Stimulated activated CD4-positive, alpha-beta T cell treated with anti-CD3 and anti-CD28 coated beads, Interleukin-1b, Interleukin-23, amount 100 ng/mL, for 1 hour (primary cell): ENCODE measurements around the gene CA9.

Experiments used
- DNase-seq, 2 donors: peaks; one replicate each; pipeline ENCODE4 v3.0.0-alpha.2; 2020; ENCODE audit warnings: low read depth in 2 of 2

CA9 gene

GRCh38 chr9:35675732-35676392 is 2.1 kb downstream of the CA9 start:
- DNase-seq = no peak

DNA sequence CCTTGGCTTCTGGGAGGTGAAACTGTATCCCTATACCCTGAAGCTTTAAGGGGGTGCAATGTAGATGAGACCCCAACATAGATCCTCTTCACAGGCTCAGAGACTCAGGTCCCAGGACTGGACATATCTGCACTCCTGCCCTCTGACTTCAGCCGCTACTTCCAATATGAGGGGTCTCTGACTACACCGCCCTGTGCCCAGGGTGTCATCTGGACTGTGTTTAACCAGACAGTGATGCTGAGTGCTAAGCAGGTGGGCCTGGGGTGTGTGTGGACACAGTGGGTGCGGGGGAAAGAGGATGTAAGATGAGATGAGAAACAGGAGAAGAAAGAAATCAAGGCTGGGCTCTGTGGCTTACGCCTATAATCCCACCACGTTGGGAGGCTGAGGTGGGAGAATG is 5.4 kb downstream of the CA9 start:
- DNase-seq = no peak

DNA sequence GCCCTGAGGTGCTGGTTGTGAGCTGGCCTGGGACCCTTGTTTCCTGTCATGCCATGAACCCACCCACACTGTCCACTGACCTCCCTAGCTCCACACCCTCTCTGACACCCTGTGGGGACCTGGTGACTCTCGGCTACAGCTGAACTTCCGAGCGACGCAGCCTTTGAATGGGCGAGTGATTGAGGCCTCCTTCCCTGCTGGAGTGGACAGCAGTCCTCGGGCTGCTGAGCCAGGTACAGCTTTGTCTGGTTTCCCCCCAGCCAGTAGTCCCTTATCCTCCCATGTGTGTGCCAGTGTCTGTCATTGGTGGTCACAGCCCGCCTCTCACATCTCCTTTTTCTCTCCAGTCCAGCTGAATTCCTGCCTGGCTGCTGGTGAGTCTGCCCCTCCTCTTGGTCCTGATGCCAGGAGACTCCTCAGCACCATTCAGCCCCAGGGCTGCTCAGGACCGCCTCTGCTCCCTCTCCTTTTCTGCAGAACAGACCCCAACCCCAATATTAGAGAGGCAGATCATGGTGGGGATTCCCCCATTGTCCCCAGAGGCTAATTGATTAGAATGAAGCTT is 6.1 kb downstream of the CA9 start:
- DNase-seq = no peak

DNA sequence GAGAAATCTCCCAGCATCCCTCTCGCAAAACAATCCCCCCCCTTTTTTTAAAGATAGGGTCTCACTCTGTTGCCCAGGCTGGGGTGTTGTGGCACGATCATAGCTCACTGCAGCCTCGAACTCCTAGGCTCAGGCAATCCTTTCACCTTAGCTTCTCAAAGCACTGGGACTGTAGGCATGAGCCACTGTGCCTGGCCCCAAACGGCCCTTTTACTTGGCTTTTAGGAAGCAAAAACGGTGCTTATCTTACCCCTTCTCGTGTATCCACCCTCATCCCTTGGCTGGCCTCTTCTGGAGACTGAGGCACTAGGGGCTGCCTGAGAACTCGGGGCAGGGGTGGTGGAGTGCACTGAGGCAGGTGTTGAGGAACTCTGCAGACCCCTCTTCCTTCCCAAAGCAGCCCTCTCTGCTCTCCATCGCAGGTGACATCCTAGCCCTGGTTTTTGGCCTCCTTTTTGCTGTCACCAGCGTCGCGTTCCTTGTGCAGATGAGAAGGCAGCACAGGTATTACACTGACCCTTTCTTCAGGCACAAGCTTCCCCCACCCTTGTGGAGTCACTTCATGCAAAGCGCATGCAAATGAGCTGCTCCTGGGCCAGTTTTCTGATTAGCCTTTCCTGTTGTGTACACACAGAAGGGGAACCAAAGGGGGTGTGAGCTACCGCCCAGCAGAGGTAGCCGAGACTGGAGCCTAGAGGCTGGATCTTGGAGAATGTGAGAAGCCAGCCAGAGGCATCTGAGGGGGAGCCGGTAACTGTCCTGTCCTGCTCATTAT is 6.8 kb downstream of the CA9 start:
- DNase-seq = no peak

GRCh38 chr9:35681341-35682002 is 7.7 kb downstream of the CA9 start:
- DNase-seq = no peak

GRCh38 chr9:35682051-35682450 is 8.3 kb downstream of the CA9 start:
- DNase-seq = no peak

DNA sequence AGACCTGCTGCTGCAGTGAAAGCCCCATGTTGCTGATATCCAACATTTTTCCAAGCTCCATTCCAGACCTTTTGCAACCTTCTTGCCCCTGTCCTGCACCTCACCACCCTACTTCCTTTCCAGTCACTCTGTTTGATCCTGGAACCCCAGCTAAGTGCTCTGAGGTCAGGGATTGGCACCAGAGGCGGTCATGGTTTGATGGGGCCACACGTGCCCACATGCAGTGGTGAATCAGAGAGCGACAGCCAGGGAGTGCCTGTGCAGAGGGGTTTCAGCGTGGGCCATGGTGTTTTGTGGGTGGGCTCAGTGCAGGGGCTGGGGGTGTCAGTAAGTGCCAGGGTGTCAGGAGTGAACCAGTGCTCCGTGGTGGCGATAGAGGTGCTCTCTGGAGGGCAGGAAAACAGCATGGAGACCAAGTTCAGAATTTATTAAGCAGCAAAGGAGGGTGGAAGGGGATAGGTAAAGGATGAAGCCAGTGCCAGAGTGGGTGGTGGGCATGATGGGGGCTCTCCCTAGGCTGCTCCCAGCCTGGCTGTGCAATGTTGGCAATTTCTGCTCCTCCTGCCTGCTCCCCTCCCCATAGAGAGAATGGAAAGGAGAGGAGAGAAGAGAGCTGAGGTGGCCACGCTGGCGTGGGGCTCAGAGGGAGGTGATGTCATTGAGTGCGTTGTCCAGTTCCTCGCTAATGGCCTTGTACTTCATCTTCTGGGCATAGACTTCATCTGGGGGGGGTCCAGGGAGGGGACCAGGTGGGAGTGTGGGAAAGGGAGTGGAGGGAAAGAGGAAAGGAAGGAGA is 9.0 kb downstream of the CA9 start:
- DNase-seq = no peak

GRCh38 chr9:35683323-35683722 is 9.6 kb downstream of the CA9 start:
- no peak for DNase-seq

DNA sequence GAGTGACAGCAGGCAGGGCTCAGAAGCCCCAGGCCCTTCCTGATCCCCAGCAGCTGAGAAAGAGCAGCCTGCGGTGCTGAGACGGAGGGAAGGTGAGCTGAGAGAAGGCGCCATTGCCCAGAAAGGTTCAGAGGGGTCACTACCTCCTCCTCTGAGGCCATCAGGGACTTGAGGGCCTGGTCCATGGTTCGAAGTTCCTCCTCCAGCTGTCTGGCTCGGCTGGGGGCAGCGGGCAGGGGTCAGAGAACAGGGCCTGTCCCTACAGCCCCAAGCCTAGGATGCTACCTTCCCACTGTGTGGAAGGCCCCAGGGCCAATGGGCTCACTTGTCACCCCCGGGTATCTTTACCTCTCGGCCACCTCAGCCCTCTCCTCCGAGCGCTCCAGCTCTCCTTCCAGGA is 11.2 kb downstream of the CA9 start:
- DNase-seq = no peak

GRCh38 chr9:35685506-35685905 is 11.8 kb downstream of the CA9 start:
- no peak for DNase-seq

- DNase-seq = no peak
These were observed 12.8 kb downstream of the CA9 start for GRCh38 chr9:35686222-35687203.

DNA sequence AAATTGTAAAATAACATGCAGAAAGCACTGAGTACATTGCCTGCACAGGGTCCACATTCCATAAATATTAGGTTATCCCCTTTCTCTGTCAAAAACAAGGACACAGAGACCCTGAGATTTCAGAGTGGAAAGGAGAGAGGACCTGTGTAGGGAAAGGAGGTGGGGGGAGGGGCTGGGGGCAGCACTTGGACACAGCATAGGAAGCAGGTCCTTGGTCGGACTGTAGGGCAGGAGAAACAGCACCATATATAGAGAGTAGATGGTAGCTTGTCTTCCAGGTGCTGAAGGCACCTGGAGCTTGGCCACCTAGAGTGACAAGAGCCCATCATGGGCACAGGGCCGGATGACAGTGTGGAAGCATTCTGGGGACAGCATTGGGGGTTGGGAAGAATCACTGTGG is 13.6 kb downstream of the CA9 start:
- no peak for DNase-seq

- no peak for DNase-seq
These were observed 14.3 kb downstream of the CA9 start for GRCh38 chr9:35687972-35688557.

DNA sequence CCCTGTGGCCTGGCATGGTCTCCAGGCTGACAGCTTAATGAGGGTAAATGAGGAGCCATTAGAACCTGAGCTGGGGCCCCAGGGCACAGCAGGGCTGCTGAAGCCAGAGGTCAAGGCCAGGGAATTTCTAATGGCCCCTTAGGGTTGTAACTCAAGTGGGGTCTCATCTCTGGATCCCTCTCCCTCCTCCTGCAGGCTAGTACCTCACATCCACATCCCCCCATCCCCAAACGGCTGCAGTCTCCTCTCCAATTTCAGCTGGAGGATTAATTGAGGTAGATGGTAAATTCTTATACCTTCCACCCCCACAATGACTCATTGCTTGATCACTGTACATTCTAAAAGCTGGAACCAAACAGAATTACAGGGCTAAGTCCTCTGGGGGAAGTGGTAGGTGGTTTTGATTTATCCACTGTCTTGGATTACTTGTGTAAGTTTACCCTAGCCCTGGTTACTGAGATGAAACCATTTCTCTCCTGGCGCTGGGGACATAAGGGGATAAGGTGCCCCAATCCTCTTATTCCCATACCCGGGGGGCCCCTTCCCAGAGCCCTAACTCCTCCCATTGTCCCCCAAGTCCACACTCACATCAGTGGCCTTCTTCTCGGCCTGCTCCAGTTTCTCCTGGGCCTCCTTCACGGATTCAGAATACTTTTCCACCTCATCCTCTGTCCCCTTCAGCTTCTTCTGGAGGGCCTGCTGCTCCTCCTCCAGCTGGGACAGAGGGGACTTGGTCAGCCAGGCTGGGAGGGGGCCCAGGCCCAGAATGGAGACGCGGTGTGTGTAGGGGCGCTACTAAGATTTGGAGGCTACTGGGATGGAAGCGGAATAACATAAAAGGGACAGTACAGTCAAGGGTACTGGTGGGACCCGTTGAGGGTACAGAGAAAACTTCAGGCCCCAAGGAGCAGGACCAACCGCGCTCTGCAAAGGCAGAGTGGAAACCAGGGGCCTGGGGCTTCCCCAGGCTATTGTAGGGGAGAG is 15.1 kb downstream of the CA9 start:
- DNase-seq = no peak

GRCh38 chr9:35689542-35690293 is 16.0 kb downstream of the CA9 start, which contains the start of gene TPM2:
Gene TPM2 (minus strand): TSS chr9:35689925. CDS start chr9:35689817, 108 bp downstream.
- DNase-seq = no peak

- DNase-seq = no peak
These were observed 16.5 kb downstream of the CA9 start for GRCh38 chr9:35690294-35690613.

- DNase-seq = no peak
These were observed 17.0 kb downstream of the CA9 start for GRCh38 chr9:35690614-35691333.

DNA sequence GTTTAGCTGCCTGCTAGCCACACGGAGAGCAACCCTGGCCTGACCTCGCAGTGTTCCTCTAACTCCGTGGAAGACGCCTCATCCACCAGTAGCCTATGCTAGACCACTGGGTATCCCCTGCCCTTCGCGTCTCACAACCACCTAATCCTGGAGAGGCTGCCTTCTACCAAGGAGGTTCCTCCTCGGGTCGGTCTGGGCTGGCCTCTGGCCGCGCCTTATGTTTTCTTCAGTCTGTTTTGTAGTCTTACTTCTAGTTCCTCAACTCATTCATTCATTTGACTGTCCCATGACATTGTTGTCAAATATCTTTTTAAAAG is 17.6 kb downstream of the CA9 start:
- no peak for DNase-seq
